T-helper 22 cell (primary cell): ENCODE measurements around the gene RUNDC3A.

Experiments
- DNase-seq: peaks from one replicate; pipeline ENCODE4 v3.0.0-alpha.2; 2020; ENCODE audit warnings: low read depth

The RUNDC3A gene

DNA sequence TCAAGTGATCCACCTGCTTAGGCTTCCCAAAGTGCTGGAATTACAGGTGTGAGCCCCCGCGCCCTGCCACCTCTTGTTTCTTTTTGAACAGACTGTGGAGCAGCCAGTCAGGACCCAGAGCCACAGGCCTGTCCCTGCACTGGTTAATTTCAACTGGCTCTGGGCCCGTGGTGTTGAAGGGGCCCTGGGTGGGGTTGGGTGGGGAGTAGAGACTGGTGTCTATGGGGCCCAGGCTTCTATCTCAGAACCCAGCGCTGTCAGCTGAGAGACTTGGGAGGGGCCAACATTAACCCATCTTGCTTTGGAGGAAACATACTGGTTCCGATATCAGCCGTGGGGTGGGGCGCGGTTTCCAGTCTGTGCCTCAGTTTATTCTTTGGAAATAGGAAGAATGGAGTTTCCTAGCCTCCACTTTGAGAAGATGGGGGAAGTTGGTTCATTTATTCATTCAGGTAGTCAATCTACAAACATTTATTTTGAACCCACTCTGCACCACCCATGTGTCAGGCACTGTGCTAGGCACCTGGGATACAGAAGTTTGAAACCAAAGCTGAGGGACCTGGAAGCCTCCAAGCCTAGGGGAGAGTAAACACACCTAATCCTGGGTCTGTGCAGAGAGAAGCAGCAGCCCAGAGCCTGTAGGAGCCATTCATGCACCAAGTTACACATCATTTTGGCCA lies 24.9 kb upstream of the RUNDC3A start:
- DNase-seq, result no peak

GRCh38 chr17:44284024-44284400 lies 24.4 kb upstream of the RUNDC3A start:
- no peak for DNase-seq

DNA sequence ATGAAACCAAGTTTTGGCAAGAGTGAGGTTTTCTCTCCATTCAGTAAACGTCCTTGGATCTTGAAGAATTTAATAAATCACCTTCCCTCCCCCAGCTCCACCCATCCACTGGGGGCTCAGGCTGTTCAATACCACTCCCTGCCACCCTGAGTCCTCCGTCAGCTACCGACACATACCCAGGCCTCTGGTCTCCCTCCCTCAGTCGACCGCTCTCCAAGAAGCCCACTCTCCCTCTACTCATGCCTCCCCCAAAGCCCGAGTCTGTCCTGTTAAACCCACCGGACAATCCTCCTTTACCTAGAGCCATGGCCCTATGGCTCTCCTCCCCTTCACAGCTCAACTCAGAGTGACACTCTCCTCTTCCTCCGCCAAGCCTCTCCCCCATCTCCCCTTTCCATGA lies 20.8 kb upstream of the RUNDC3A start:
- DNase-seq, result no peak

DNA sequence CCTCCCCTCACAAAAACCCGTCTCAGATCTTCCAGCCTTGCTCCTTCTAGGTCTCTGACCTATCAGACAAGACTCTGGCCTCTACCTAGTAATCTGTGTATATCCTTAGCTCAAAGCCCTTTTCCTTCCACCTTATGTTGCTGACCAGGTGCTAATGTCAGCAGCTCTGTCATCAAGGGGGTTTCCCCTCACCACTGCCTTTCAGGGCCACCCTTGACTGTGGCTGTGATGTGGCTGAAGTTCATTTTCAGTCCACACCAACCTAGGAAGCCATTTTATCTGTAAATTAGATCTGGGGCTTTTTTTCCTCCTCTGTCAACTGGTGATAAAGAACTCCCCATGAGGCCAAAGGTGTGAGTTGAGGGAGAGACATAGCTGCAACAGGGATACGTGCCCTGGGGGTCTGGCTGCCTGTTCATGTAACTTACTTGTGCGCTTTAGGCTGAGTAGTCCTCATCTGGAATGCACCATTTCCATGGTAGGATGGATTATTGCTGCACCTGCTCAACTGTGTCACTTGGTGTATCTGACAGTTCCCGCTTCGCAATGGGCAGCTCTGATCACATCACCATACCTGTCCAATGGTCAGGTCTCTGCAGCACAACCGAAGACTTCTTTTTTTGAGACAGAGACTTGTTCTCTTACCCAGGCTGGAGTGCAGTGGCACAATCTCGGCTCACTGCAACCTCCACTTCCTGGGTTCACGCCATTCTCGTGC lies 14.7 kb upstream of the RUNDC3A start:
- DNase-seq, result no peak

- DNase-seq, result no peak
These were observed 10.4 kb upstream of the RUNDC3A start for GRCh38 chr17:44297975-44298374.

GRCh38 chr17:44304651-44305050 lies 3.8 kb upstream of the RUNDC3A start:
- DNase-seq, result no peak

- no peak for DNase-seq
These were observed 814 bp upstream of the RUNDC3A start for GRCh38 chr17:44307387-44308186.

DNA sequence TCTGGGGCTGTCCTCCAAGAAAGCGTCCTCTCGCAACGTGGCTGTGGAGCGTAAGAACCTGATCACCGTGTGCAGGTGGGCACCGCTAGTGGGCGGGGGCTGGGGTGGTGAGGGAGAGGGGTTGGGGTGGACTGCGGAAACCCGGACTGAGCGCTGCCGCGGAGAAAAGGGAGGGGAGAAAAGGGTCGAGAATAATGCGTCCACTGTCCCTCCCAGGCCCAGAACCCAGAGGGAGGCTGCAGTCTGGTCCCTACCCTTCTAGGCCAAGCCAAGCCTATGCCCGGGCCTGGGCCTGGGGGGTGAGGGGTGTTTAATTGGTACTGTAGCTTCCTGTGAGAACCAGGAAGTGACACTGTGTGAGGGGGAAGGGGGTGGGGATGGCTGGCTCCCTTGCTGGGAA lies 464 bp downstream of the RUNDC3A start:
- no peak for DNase-seq

DNA sequence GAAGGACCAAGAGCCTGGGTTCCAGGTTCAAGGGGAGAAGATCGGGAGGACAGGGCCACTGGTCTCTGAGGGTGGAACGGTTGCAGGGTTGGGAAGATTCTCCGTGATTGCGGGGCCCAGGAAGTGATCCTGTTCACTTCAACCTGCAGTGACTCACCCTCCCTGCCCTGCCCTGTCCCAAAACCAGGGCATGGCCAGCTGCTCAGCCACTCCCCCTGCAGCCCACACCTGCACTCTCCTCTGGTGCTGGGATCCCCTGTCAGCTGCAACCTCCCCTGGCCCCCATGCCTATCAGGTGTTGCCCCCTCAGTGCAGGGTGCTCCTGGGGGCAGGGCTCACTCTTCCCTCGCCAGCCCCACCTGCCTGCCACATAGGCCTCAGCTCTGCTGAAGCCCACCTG lies 1.1 kb downstream of the RUNDC3A start:
- DNase-seq, result no peak

DNA sequence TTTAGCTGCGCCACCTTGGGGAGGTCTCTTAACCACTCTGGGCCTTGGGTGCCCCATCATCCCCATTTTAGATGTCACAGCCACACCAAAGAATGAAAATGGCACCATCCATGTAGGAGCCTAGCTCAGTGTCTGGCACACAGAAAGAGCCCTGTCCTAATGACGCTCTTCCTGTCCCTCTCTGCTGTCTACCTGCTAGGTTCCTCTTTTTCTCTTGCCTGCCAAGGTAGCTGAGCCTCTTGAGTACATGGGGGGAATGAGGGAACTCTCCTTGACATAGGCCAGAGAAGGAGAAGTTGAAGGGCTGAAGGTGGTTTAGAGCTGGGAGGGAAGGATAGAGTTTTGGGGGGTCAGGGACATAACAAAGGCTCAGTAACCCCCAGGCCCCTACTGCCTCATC lies 1.8 kb downstream of the RUNDC3A start:
- DNase-seq, result no peak

GRCh38 chr17:44310609-44311376 lies 2.4 kb downstream of the RUNDC3A start:
- no peak for DNase-seq

- DNase-seq, result no peak
These were observed 3.3 kb downstream of the RUNDC3A start for GRCh38 chr17:44311562-44312181.

DNA sequence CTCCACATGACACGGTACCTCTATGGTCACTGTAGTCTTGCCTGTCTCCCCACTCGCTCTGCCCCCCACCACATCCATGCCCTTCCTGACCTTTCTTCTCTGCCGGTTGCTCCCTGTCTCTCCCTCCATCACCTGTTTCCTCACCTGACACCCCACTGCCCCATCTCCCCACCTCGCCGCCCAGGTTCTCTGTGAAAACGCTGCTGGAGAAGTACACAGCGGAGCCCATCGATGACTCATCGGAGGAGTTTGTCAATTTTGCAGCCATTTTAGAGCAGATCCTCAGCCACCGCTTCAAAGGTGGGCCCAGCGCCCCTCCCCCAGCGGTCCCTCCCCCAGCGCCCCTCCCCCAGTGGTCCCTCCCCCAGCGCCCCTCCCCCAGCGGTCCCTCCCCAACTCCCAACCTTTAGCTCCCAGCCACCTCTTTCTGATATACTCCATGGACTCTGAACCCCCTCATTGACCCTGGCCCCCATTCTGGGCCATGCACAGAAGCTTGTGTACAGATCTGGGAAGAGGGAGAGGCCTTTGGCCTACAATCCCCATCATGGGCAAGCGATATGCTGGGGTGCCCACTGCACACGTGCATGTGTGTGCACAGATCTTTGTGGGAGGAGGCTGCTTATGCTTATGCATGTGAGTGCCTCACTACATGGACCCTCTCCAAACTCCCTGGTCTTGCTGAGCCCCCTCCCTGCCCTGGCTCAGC lies 4.1 kb downstream of the RUNDC3A start:
- DNase-seq, result no peak

DNA sequence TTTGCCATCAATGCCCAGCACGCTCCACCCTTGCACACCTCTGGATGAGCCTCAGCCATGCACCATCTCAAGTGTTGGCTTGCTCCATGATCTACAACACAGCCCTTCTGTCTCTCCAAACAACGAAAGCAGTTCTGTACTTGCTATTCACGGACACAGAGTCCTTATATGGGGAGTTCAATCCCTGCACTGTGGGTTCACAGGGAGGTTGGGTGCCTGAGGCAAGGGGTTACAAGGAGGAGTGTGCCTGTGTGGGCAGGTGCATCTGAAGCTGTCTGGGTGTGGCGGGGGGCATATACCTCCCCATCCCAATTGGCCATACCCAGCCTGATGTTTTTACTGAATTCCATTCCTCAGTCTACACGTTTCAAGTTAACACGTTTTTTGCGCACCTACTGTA lies 5.6 kb downstream of the RUNDC3A start:
- DNase-seq, result no peak

DNA sequence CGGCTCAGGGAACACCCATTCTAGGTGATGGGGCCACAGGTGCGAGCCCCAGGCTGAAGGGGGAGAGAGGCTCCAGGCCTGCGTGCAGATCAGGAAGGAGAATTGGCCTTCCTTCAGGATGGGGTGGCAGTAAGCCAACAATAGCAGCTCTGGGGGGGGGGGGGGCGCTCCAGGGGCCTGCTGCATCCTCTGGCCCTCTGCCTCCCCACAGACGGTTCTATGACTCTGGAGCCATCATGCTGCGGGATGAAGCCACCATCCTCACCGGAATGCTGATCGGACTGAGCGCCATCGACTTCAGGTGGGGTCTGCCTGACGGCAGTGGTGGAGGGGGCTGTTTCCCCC lies 6.1 kb downstream of the RUNDC3A start:
- no peak for DNase-seq

- peak; percentile 14 for DNase-seq
These were observed 6.7 kb downstream of the RUNDC3A start for GRCh38 chr17:44314869-44315661.

GRCh38 chr17:44315760-44316731 lies 7.6 kb downstream of the RUNDC3A start:
- no peak for DNase-seq

DNA sequence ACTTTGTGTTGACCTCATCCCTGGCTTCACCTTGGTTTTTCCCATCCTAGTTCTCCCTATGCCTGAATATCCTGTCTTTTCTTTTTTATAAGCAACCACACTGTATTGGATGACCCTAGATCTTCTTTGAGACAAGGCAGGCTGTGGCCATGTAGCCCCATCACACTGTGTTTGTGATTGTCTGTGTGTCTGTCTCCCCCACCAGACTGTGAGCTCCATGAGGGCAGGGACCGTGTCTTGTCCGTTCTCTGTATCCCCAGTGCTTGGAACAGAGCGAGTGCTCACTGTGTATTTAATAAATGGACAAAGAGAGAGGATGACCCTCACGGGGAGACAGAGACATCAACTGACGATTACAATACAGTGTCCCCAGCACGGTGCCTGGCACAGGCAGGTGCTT lies 9.1 kb downstream of the RUNDC3A start:
- no peak for DNase-seq
